Astrocyte of the cerebellum (primary cell): ENCODE results near the gene MSX2.

ENCODE experiments used
- DNase-seq: peaks from one replicate; pipeline ENCODE4 v3.0.0-alpha.2; 2011; ENCODE audit warnings: low read depth
- H3K4me3 ChIP-seq: 2 replicates; pipeline ENCODE4 v1.5.1; 2011; ENCODE audit warnings: mild to moderate bottlenecking, low read depth, low read length, moderate library complexity
- CTCF ChIP-seq: IDR thresholded peaks from 2 replicates; pipeline ENCODE4 v1.5.1; 2012; ENCODE audit warnings: low read length, low read depth, moderate library complexity, mild to moderate bottlenecking; ENCODE audit errors: missing control alignments
- in situ Hi-C: cut with HindIII; loops from 2 replicates; pipeline ENCODE4 v1.10.0; 2017; ENCODE audit warnings: low sequenced_read_pairs

Gene MSX2

GRCh38 chr5:174726916-174727793 lies 2.8 kb downstream of the MSX2 start:
- no peak for TF ChIP-seq CTCF
- DNase-seq, result no peak
- H3K4me3 ChIP-seq, result peak overlapping the region; percentile 85
- in situ Hi-C loops, result no loop called here

- in situ Hi-C loops, result no loop called here
- peak overlapping the region; percentile 85 for H3K4me3 ChIP-seq
- TF ChIP-seq CTCF, result no peak
- no peak for DNase-seq
These were observed 3.7 kb downstream of the MSX2 start for GRCh38 chr5:174727794-174728680.

GRCh38 chr5:174729075-174729680 lies 4.8 kb downstream of the MSX2 start:
- peak overlapping the region; percentile 11 for H3K4me3 ChIP-seq
- in situ Hi-C loops, result no loop called here
- no peak for DNase-seq
- no peak for TF ChIP-seq CTCF

- in situ Hi-C loops, result no loop called here
These were observed 7.0 kb downstream of the MSX2 start for GRCh38 chr5:174731214-174732035.

More at GRCh38 chr5:174731214-174732035, 7.0 kb downstream of the MSX2 start:
- TF ChIP-seq CTCF, result no peak
- no peak for DNase-seq
- peak overlapping the region; percentile 24 for H3K4me3 ChIP-seq
